CD4-positive, alpha-beta T cell (primary cell): Measurements from ENCODE around the gene PRKAG3. TPM values are rescaled to one million over a fixed set of nuclear protein-coding genes. Genes with fewer than 3 reads are reported as not detected.

Experiments
- ATAC-seq: fragments of 200-7000 bp; cut with Tn5 transposase; one replicate; pipeline ENCODE4 v1.10.0; 2022; ENCODE audit warnings: mild to moderate bottlenecking; ENCODE audit not compliant: poor library complexity
- CTCF ChIA-PET: fragments of 350-600 bp; sonication (Branson Sonifier 250); formaldehyde crosslinking; loops from one replicate; lab custom pipeline; 2021; ENCODE audit warnings: antibody characterized with exemption, inconsistent platforms; lab: Charles Lee
- POLR2A ChIA-PET: fragments of 350-600 bp; sonication (Branson Sonifier 250); formaldehyde crosslinking; loops from one replicate; lab custom pipeline; 2021; ENCODE audit warnings: antibody characterized with exemption, inconsistent platforms; lab: Charles Lee
- DNase-seq, 14 experiments: peaks; one replicate each; pipeline ENCODE4 v3.0.0-alpha.2; 2013 to 2020; ENCODE audit warnings: mixed read lengths in 2 of 14
- H3K27ac ChIP-seq, 2 donors: one replicate each; pipeline versions ENCODE4 v1.5.1 to v1.7.0; 2013; ENCODE audit warnings: low read length in 2 of 2, low read depth in 1 of 2, mild to moderate bottlenecking in 1 of 2
- H3K27me3 ChIP-seq, 2 experiments: 1 replicate in 1 of 2; 2 replicates in 1 of 2; pipeline versions ENCODE4 v1.6.1 to v1.7.0; 2013; ENCODE audit warnings: low read length in 2 of 2, control low read depth in 1 of 2, mild to moderate bottlenecking in 1 of 2, moderate library complexity in 1 of 2; ENCODE audit not compliant: insufficient read depth in 2 of 2, control insufficient read depth in 1 of 2
- H3K36me3 ChIP-seq: one replicate; pipeline ENCODE4 v1.6.1; 2013; ENCODE audit warnings: low read length, control low read depth; ENCODE audit not compliant: insufficient read depth
- H3K4me1 ChIP-seq: one replicate; pipeline ENCODE4 v1.6.1; 2013; ENCODE audit warnings: low read length, control low read depth; ENCODE audit not compliant: insufficient read depth
- H3K4me3 ChIP-seq: one replicate; pipeline ENCODE4 v1.5.1; 2013; ENCODE audit warnings: mild to moderate bottlenecking, low read length, moderate library complexity
- H3K9me3 ChIP-seq, 2 experiments: 1 replicate in 1 of 2; 2 replicates in 1 of 2; pipeline versions ENCODE4 v1.6.1 to v1.7.0; 2013; ENCODE audit warnings: low read length in 2 of 2, mild to moderate bottlenecking in 2 of 2, control low read depth in 1 of 2, moderate library complexity in 1 of 2; ENCODE audit not compliant: control insufficient read depth in 1 of 2, insufficient read depth in 1 of 2
- H3K27ac Mint-ChIP-seq: one replicate; pipeline ENCODE4 v1.8.0; 2020; ENCODE audit warnings: mixed read lengths
- H3K27me3 Mint-ChIP-seq: one replicate; pipeline ENCODE4 v1.8.0; 2021; ENCODE audit warnings: mixed read lengths
- H3K36me3 Mint-ChIP-seq: one replicate; pipeline ENCODE4 v1.8.0; 2021; ENCODE audit warnings: low read depth, mixed read lengths
- H3K4me1 Mint-ChIP-seq: one replicate; pipeline ENCODE4 v1.8.0; 2021; ENCODE audit warnings: low read depth, mixed read lengths
- H3K4me3 Mint-ChIP-seq: one replicate; pipeline ENCODE4 v1.8.0; 2020; ENCODE audit warnings: mild to moderate bottlenecking, mixed read lengths
- H3K9me3 Mint-ChIP-seq: one replicate; pipeline ENCODE4 v1.8.0; 2020; ENCODE audit warnings: mixed read lengths
- intact Hi-C, 2 experiments: fragments of 100-400 bp; cut with DNase I in 1 of 2; cut with micrococcal nuclease in 1 of 2; formaldehyde crosslinking; loops; one replicate each; pipeline versions ENCODE4 v1.15.1 to v1.9.0; 2023 to 2025; cut with DNase I, micrococcal nuclease
- total RNA-seq, 174 experiments: library from RNA in 2 of 174; stranded (reverse) in 2 of 174; gene quantifications; one replicate each; pipeline ENCODE4 v1.2.3 and lab custom pipeline; 2021 to 2026
- TF ChIP-seq, protein P1 (sequence below): fragments of 200-600 bp; IDR thresholded peaks from one replicate; pipeline ENCODE4 v1.8.0; 2022; ENCODE audit warnings: antibody characterized with exemption, mild to moderate bottlenecking

Gene PRKAG3
- total RNA-seq, 2 experiments from 2014 or later, result not detected

GRCh38 chr2:218863021-218863520, 31.5 kb upstream of the PRKAG3 start:
- peaks cover 29% of the 10 kb centered on the region for H3K4me1 Mint-ChIP-seq
- H3K27ac ChIP-seq, result no peak overlapping the region
- H3K36me3 Mint-ChIP-seq, result no peaks in the 10 kb centered on the region
- peaks cover 45 to 66% of the 10 kb centered on the region in 2 experiments for H3K27me3 ChIP-seq
- H3K27ac Mint-ChIP-seq, result no peak overlapping the region
- POLR2A ChIA-PET, result no interaction called here
- peaks cover 0 to 20% of the 10 kb centered on the region in 2 experiments for H3K9me3 ChIP-seq
- H3K9me3 Mint-ChIP-seq, result no peaks in the 10 kb centered on the region
- H3K27me3 Mint-ChIP-seq, result peaks cover 82% of the 10 kb centered on the region
- DNase-seq, result no peak
- no peak for ATAC-seq
- CTCF ChIA-PET, result interaction anchor here (0.5 to 2.1 kb wide), 2 partner anchors 16 to 541 kb away, joined by 4 read pairs; no protein-coding TSS in a partner anchor
- intact Hi-C loops, result no loop called here
- no peaks in the 10 kb centered on the region for H3K36me3 ChIP-seq
- TF ChIP-seq, protein P1, sequence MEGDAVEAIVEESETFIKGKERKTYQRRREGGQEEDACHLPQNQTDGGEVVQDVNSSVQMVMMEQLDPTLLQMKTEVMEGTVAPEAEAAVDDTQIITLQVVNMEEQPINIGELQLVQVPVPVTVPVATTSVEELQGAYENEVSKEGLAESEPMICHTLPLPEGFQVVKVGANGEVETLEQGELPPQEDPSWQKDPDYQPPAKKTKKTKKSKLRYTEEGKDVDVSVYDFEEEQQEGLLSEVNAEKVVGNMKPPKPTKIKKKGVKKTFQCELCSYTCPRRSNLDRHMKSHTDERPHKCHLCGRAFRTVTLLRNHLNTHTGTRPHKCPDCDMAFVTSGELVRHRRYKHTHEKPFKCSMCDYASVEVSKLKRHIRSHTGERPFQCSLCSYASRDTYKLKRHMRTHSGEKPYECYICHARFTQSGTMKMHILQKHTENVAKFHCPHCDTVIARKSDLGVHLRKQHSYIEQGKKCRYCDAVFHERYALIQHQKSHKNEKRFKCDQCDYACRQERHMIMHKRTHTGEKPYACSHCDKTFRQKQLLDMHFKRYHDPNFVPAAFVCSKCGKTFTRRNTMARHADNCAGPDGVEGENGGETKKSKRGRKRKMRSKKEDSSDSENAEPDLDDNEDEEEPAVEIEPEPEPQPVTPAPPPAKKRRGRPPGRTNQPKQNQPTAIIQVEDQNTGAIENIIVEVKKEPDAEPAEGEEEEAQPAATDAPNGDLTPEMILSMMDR, result no peak
- H3K4me1 ChIP-seq, result peaks cover 25% of the 10 kb centered on the region
- no peak overlapping the region for H3K4me3 Mint-ChIP-seq
- no peak overlapping the region for H3K4me3 ChIP-seq

DNA sequence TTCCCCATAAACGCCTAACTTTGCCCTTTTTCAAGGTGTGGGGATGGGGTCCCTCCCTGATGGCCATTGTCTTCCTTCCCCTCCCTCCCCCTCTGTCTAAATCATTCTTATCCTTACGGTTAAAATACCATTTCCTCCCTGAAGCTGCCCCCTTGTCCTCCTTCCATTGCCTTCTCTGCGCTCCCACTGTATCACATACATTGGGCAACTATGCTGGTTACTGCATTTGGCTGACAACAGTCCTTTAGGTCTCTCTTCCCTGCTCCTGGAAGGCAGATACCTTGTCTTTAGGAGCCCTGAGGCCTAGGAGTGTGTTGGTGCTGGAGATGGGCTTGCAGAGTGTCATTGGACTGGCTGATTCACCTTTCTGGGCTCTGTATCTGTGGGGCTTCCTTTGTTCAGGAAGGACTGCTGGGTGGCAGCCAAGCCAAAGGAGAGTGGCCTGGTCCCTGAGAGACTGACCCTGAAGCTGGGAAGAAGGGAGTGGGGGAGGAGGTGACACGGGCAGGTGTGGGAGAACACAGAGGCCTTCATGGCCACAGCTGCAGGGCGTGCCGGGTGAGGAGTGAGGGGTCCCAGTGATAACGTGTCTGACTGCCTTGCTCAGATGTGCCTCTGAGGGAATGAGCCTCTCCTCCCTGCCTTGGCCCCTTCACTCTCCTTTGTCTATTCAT, 30.2 kb upstream of the PRKAG3 start:
- H3K4me1 Mint-ChIP-seq, result peaks cover 29% of the 10 kb centered on the region
- ATAC-seq (no peak), DNase-seq (peak in 1 of 14 experiments; percentile 24)
- TF ChIP-seq, protein P1, result no peak
- peaks cover 53 to 73% of the 10 kb centered on the region in 2 experiments for H3K27me3 ChIP-seq
- no peaks in the 10 kb centered on the region for H3K36me3 ChIP-seq
- H3K27me3 Mint-ChIP-seq, result peaks cover 84% of the 10 kb centered on the region
- H3K4me1 ChIP-seq, result peaks cover 25% of the 10 kb centered on the region
- no peaks in the 10 kb centered on the region for H3K9me3 Mint-ChIP-seq
- H3K27ac ChIP-seq, result no peak overlapping the region
- H3K27ac Mint-ChIP-seq, result no peak overlapping the region
- ChIA-PET POLR2A (interaction anchor here (0.7 kb wide), 1 partner anchor 33 kb away, joined by 4 read pairs; no protein-coding TSS in a partner anchor), CTCF (interaction anchor here (1.7 kb wide), 1 partner anchor 15 kb away, joined by 5 read pairs; no protein-coding TSS in a partner anchor)
- H3K4me3 Mint-ChIP-seq, result peak overlapping the region; percentile 44
- no peaks in the 10 kb centered on the region for H3K36me3 Mint-ChIP-seq
- peaks cover 0 to 20% of the 10 kb centered on the region in 2 experiments for H3K9me3 ChIP-seq
- H3K4me3 ChIP-seq, result no peak overlapping the region
- intact Hi-C loops, result no loop called here

- H3K9me3 ChIP-seq, result peaks cover 0 to 20% of the 10 kb centered on the region in 2 experiments
- H3K4me3 ChIP-seq, result no peak overlapping the region
- peak in 1 of 14 experiments; percentile 33 for DNase-seq
- TF ChIP-seq, protein P1, result no peak
- H3K27ac ChIP-seq, result no peak overlapping the region
- intact Hi-C loops, result no loop called here
- ATAC-seq, result peak; percentile 28
- Mint-ChIP-seq H3K27ac (no peak overlapping the region), H3K36me3 (no peaks in the 10 kb centered on the region), H3K9me3 (no peaks in the 10 kb centered on the region), H3K4me1 (peaks cover 29% of the 10 kb centered on the region), H3K27me3 (peaks cover 89% of the 10 kb centered on the region), H3K4me3 (peak overlapping the region; percentile 30)
- peaks cover 25% of the 10 kb centered on the region for H3K4me1 ChIP-seq
- POLR2A ChIA-PET, result interaction anchor here (0.5 to 1.2 kb wide), 3 partner anchors 11 to 49 kb away, joined by 3 to 6 read pairs (median 4); no protein-coding TSS in a partner anchor
- no peaks in the 10 kb centered on the region for H3K36me3 ChIP-seq
- H3K27me3 ChIP-seq, result peaks cover 59 to 75% of the 10 kb centered on the region in 2 experiments
- CTCF ChIA-PET, result interaction anchor here (0.6 to 1.7 kb wide), 3 partner anchors 16 to 119 kb away, joined by 4 to 5 read pairs (median 5); no protein-coding TSS in a partner anchor
Measured at GRCh38 chr2:218860950-218861381, 29.4 kb upstream of the PRKAG3 start.
